ENCODE measurements around the gene CCDC120. TPM values are rescaled to one million over a fixed set of nuclear protein-coding genes. Genes with fewer than 3 reads are reported as not detected.

Gene CCDC120
- polyA plus RNA-seq, 3 donors = 0.11 to 0.89 TPM; not detected in 1

DNA sequence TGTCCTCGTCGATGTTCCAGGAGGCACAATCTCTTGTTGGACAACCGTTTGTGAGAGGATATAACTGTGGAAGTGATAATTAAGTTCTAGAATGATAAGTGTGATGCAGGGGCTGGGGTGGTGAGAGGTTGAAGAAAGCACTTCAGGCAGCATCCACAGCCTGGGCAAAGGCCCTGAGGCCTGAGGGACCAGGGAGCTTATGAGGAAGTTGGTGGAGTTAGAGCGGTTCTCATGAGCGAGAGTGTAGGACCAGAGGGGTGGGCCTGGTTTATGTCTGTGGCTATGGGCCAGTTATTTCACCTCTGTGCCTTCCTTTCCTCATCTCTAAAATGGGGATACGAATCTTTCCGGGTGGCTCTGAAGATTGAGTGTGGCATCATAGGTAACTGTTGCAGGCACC, 2.7 kb downstream of the CCDC120 start:
- Histone ChIP-seq H3K79me2 (ENCODE audit: insufficient read depth, low read length) (no peaks in the 10 kb centered on the region), H3K9ac (ENCODE audit: insufficient read depth, low read length, poor library complexity, severe bottlenecking) (no peak overlapping the region), H3K9me3 (replicated peaks in 1 of 2; ENCODE audit: control insufficient read depth in 1 of 2, insufficient read depth in 1 of 2, low read length in 2 of 2) (no peaks in the 10 kb centered on the region), H3K4me2 (replicated peaks; ENCODE audit: extremely low read depth, low read length, poor library complexity, severe bottlenecking) (no peak overlapping the region), H3K27ac (ENCODE audit: low read depth in 1 of 2, low read length in 2 of 2) (no peak overlapping the region), H4K20me1 (ENCODE audit: insufficient read depth, low read length) (no peaks in the 10 kb centered on the region), H3K27me3 (ENCODE audit: control insufficient read depth in 2 of 2, insufficient read depth in 2 of 2, low read length in 2 of 2) (no peaks in the 10 kb centered on the region), H3K36me3 (replicated peaks in 1 of 2; ENCODE audit: control insufficient read depth in 1 of 2, insufficient read depth in 2 of 2, low read length in 2 of 2) (no peaks in the 10 kb centered on the region), H3K4me3 (replicated peaks in 1 of 3; ENCODE audit: low read depth in 2 of 3, low read length in 3 of 3) (no peak overlapping the region), H2AFZ (ENCODE audit: insufficient read depth, low read depth, low read length, poor library complexity, severe bottlenecking) (no peak overlapping the region), H3K4me1 (ENCODE audit: control insufficient read depth in 1 of 2, insufficient read depth in 2 of 2, low read length in 2 of 2) (peaks cover 0 to 5% of the 10 kb centered on the region in 2 donors)
- no peak for TF ChIP-seq CTCF (IDR thresholded peaks at IDR 0.05)
- Mint-ChIP-seq H3K27me3 (ENCODE audit: low read depth in 3 of 3) (peaks cover 0 to 2% (median 0%) of the 10 kb centered on the region in 3 donors), H3K27ac (peak overlapping the region in 1 of 7 donors; percentile 9), H3K36me3 (no peaks in the 10 kb centered on the region), H3K4me3 (no peak overlapping the region), H3K9me3 (peaks cover 0 to 3% (median 0%) of the 10 kb centered on the region in 7 donors), H3K4me1 (no peaks in the 10 kb centered on the region)
- intact Hi-C loops (cut with micrococcal nuclease) = no loop called here
- no peak for DNase-seq
- 78% methylated on average over 3 of the region's 7 CpGs for WGBS (ENCODE audit: insufficient coverage)

DNA sequence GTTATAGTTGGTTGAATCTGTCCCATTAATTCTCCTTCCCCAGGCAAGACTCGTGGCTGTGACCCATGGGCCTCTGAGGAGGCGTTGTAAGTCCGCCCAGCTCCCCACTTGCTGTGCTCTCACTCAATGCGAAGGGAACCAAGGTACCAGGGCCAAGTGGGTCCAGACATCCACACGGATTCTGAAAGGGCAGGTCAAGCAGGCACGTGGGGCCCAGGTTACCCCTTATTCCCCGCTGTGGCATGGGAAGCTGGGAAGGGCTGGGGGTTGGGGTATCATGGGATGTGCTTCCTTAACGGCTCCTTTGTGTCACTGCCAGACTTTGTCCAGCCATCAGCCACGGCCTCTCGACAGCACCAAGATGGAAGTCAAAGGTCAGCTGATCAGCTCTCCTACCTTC, 3.1 kb downstream of the CCDC120 start:
- no peak overlapping the region for H3K27ac ChIP-seq (ENCODE audit: low read depth in 1 of 2, low read length in 2 of 2)
- intact Hi-C loops (cut with micrococcal nuclease) = no loop called here
- H3K36me3 ChIP-seq (replicated peaks in 1 of 2; ENCODE audit: control insufficient read depth in 1 of 2, insufficient read depth in 2 of 2, low read length in 2 of 2) = no peaks in the 10 kb centered on the region
- no peaks in the 10 kb centered on the region for H3K4me1 Mint-ChIP-seq
- no peak overlapping the region for H3K4me3 Mint-ChIP-seq
- H2AFZ ChIP-seq (ENCODE audit: insufficient read depth, low read depth, low read length, poor library complexity, severe bottlenecking) = no peak overlapping the region
- no peak overlapping the region for H3K4me3 ChIP-seq (replicated peaks in 1 of 3; ENCODE audit: low read depth in 2 of 3, low read length in 3 of 3)
- no peaks in the 10 kb centered on the region for H3K27me3 ChIP-seq (ENCODE audit: control insufficient read depth in 2 of 2, insufficient read depth in 2 of 2, low read length in 2 of 2)
- H3K9ac ChIP-seq (ENCODE audit: insufficient read depth, low read length, poor library complexity, severe bottlenecking) = no peak overlapping the region
- H3K9me3 ChIP-seq (replicated peaks in 1 of 2; ENCODE audit: control insufficient read depth in 1 of 2, insufficient read depth in 1 of 2, low read length in 2 of 2) = no peaks in the 10 kb centered on the region
- no peaks in the 10 kb centered on the region for H3K36me3 Mint-ChIP-seq
- no peak overlapping the region for H3K27ac Mint-ChIP-seq
- TF ChIP-seq CTCF (IDR thresholded peaks at IDR 0.05) = no peak
- H3K27me3 Mint-ChIP-seq (ENCODE audit: low read depth in 3 of 3) = peaks cover 0 to 2% (median 0%) of the 10 kb centered on the region in 3 donors
- H3K9me3 Mint-ChIP-seq = peaks cover 0 to 3% (median 0%) of the 10 kb centered on the region in 7 donors
- DNase-seq = no peak
- 92% methylated on average over 2 of the region's 10 CpGs for WGBS (ENCODE audit: insufficient coverage)
- H3K4me1 ChIP-seq (ENCODE audit: control insufficient read depth in 1 of 2, insufficient read depth in 2 of 2, low read length in 2 of 2) = peaks cover 0 to 5% of the 10 kb centered on the region in 2 donors
- no peak overlapping the region for H3K4me2 ChIP-seq (replicated peaks; ENCODE audit: extremely low read depth, low read length, poor library complexity, severe bottlenecking)
- no peaks in the 10 kb centered on the region for H3K79me2 ChIP-seq (ENCODE audit: insufficient read depth, low read length)
- no peaks in the 10 kb centered on the region for H4K20me1 ChIP-seq (ENCODE audit: insufficient read depth, low read length)

Data from CD14-positive monocyte (primary cell).